Measurements from ENCODE around the gene SLC25A21.
"Not testable (repeated sequence)": the region's sequence is repeated elsewhere in the genome, so short reads cannot be mapped to it uniquely, and the experiment has no call there.

SLC25A21 gene

DNA sequence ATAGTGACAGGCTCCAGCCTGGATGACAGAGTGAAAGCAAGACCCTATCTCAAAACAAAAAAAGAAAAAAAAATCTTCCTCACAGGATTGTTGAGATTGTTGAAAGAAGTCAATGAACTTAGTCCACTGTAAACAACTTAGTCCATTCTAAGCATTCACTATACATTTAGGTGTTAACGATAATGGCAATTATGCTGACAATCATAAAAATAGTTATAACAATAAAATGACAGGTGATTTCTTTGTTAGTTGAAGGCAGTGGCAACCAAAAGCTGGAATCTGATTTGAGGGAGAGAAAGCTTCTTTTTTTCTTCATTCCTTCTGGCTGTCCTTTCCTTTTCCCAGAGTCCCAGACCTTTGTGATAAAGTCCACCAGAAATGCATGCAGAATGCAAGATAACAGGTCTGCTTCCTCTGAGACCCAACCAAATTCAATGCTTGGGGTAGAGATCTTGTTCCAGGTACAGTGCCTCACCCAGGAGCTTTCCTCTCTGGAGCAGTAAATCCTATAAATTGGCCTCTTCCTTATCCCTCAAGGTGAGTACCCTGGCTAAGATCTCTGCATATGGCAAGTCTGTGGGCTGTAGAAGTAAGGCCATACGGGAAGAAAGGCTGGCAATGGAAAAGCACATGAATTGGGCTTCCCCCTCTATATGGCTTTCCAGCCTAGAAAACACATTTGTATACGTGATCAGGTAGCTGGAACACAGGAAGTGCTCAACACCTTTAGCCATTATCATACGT, 458.3 kb downstream of the SLC25A21 start:
- no peak for DNase-seq (ENCODE audit: low read depth in 2 of 2)

DNA sequence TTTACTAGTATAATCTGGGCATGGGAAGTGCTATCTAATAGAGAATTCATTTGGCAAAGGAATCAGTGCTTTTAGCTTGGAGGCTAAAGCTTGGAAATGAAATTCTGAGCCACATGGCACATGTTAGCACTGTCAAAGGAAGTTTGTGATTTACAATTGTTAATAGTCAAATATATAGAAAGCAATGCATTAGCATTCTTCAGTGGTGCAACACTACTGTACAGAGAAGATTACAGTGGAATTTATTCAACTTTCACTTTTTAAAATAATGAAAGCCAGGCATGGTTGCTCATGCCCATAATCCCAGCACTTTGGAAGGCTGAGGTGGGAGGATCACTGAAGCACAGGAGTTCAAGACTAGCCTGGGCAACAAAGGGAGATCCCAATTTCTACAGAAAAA, 464.8 kb downstream of the SLC25A21 start:
- DNase-seq (ENCODE audit: low read depth in 2 of 2), result no peak

DNA sequence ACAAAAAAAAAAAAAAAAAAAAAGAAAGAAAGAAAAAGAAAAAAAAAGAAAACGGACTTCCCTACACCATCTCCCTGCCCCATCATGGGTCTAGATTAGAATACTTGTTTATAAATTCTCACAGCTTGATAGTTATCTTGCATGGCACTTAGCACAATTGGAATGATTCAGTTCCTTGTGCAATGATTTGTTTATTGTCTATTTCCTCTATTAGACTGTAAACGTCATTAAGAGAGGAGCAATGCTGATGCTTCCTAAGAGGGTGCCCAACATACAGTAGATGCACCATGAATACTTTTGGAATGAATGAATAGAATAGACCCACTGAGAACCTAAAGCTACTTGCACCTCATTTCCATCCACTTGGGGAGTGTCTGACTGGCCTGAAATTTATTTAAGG, 469.9 kb downstream of the SLC25A21 start:
- DNase-seq (ENCODE audit: low read depth in 2 of 2), result no peak

DNA sequence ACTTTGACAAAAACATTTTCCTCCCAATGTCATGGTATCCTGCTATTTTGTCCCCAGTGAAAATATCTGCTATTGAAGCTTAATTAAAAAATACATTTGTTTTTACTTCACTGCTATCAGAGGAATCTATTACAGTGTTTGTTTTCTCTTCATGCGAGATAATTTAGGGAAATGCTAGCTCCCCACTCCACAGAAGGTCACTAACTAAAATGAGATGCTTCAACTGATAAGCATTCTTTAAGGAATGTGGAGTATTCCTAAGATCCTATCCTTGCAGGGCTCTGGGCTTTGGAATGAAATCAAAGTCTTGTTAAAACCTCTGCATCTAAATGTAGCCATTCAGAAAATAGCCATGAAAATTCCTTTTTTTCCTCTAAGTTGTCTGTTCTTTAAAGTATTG, 471.3 kb downstream of the SLC25A21 start:
- DNase-seq (ENCODE audit: low read depth in 2 of 2), result no peak

DNA sequence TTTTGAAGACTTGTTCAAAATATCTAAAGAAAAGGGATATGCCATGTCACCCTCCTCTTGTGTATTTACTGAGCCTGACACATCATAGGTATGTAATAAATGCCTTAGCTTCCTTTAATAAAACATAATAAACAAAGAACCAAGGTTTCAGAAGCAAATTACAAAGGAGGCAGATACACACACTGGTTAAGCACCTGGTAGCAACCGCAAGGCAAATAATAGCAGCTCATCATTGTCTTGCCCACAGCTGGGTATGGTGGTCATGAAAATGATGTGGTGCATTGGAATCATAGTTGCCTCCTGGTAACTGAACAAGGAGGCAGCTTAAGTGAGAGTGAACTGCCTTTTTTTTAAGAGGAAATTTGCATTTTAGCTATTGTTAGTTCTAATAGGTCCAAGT, 471.8 kb downstream of the SLC25A21 start:
- no peak for DNase-seq (ENCODE audit: low read depth in 2 of 2)

DNA sequence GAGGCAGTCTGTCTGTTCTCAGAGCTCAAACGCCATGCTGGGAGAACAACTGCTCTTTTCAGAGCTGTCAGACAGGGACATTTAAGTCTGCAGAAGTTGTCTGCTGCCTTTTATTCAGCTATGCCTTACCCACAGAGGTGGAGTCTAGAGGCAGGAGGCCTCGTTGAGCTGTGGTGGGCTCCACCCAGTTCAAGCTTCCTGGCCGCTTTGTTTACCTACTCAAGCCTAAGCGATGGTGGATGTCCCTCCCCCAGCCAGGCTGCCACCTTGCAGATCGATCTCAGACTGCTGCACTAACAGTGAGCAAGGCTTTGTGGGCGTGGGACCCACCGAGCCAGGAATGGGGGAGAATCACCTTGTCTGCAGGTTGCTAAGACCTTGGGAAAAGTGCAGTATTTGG, 473.0 kb downstream of the SLC25A21 start:
- DNase-seq (ENCODE audit: low read depth in 2 of 2), result not testable (repeated sequence)

DNA sequence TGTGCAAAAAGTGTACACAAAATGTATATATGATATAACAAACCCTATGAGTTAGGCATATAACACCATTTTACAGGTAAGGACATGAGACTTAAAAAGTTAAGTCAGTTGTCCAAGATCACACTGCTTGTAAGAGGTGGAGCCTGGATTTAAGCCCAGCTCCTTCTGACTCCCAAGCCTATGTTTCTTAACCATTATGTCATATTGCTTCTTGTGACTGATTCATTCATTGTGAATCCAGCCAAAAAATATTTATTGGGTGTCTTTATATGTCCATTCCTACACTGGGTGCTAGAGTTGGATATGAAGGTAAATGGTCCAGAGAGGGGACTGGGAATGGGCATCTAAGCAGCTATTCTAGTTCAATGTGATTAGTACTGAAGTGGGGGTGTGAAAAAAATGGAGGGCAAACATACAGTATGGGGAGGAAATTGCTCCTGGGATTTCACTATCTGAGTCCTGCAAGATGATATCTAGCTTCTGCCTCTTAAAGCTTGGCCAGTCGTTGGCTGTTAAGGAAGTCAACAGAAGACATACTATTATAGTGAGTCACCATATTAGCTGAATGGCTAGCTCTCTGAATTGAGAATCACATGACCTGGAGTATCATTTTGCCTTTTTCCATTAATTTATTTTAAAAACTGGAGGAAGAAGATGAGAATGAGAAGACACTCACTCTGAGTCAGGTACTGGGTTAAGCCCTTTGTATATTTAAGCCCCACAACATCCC, 481.9 kb downstream of the SLC25A21 start:
- DNase-seq (ENCODE audit: low read depth in 2 of 2), result no peak

DNA sequence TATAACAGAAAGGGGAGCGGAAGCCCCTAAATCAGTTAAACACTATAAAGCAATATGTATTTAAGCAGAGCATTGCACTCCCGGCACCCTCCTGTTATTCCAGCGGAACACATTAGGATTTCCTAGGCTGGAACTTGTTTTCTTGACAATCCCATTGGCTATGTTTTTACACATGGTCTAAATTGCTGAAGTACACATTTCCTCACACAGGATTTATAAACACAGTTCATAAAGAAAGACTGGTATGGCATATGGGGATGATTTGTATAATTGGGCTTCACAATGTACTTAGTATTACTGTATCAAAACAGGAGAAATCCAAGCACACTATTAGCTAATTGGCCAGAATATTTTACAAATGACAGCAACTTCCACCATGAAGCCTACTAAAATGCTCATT, 487.5 kb downstream of the SLC25A21 start:
- no peak for DNase-seq (ENCODE audit: low read depth in 2 of 2)

DNA sequence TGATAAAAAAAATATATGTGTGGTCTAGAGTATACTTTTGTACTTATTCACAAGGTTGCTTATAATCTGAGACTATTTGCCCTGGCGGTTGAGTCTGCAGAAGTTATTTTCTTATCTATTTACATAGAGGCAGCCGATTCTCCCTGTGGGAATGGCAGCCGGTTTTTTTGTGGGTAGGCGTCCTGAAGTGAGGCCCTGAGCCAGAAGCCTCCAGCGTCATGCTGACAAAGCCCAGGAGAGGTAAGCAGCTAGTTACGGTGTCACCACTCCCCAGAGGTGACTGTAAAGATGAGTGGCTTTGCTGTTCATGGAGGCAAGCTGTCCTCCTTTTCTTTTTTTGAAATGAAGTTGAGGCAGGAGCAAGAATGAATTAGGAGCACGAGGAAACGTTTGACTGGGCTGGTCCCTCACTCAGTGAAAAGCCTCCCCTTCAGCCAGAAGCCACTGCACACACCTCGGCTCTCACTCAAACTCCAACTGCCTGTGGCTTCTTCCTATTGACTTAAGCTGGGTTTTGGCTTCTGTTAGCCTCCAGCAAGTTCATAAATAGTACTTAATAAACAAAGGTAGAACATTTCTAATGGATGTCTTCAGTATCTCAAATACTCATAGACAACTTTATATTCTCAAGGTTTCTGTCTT, 489.2 kb downstream of the SLC25A21 start:
- no peak for DNase-seq (ENCODE audit: low read depth in 2 of 2)

DNA sequence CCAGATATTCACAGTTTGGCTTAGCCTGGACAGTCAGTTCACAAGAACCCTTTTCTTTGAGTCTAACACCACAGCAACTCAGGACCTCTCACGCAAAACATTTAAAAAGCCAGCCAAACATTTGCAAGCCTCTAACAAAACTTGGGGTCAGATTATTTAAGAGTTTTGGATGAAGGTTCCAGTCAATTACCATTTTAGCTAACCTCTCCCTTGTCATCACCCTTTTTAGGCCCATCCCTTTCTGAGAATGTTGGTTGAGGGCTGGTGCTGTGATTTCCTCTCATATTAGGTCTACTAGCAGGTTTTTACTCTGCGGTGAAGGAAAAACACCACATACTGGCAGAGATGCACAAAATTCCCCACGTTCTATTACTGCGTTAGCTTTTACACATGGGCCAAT, 490.1 kb downstream of the SLC25A21 start:
- no peak for DNase-seq (ENCODE audit: low read depth in 2 of 2)

DNA sequence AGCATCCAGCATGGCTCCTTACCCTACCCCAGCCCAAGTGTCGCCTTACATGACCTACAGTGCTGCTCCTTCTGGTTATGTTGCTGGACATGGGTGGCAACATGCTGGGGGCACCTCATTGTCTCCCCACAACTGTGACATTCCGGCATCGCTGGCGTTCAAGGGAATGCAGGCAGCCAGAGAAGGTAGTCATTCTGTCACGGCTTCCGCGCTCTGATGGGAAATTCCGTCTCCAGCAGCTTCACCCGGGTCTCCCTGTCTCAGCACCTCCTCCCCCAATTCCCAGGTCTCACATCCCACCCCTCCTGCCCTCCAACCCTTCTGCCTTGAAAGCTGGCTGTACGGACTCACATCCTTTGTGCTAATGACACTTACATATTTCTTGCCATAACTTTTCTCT, 496.2 kb downstream of the SLC25A21 start:
- DNase-seq (ENCODE audit: low read depth in 2 of 2), result no peak

DNA sequence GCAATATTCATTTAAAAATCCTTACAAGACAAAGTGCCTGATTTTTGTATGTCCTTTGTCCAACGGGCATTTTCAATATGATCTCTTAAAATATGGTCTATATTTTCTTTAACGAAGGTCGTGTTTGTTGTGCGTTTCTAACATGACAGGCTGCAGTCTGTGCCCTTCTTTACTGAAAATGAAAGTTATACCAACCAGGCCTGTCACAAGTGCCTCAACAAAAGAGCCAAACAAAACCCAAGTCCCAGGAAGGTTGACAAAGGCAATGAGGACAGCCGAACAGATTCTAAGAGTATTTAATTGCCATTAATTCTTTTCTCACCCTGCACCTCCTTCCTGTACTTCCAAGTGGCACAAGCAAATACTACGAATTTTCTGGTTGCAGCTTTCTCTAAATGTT, 496.8 kb downstream of the SLC25A21 start:
- DNase-seq (ENCODE audit: low read depth in 2 of 2), result no peak

DNA sequence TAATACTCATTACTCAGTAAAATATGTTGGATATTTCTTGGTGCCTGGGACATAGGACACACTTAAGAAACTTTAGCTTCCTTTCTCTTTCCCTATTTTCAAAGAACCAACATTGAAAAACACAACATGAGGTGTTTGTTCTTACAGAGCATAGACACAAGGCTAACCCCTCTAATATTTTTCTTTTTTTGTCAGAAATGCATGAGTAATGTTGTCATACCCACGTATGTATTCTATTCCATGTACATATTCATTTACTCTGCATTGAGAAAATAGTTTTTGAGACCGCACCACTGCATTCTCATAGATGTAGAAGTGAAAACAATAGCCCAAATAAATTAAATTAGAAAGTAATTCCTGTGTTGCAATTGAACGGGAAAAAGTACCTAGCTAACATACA, 497.7 kb downstream of the SLC25A21 start:
- no peak for DNase-seq (ENCODE audit: low read depth in 2 of 2)

DNA sequence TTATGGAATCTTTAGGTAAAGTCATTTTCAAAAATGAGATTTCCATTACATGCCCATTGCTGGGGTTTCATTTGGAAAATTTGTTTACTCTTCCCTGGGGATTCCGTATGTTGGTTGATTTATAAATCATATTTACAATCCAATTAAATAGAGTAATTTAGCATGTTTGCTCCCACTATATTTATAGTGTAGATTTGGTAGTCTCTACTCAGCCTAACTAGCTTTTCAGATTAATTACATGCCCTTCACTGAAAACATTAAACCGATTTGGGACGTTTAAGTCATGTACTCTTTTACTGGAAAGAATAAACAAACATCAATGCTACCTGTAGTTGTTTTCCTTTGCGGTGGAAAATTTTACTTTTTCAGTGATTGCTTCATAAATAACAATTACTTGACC, 500.3 kb downstream of the SLC25A21 start:
- no peak for DNase-seq (ENCODE audit: low read depth in 2 of 2)

DNA sequence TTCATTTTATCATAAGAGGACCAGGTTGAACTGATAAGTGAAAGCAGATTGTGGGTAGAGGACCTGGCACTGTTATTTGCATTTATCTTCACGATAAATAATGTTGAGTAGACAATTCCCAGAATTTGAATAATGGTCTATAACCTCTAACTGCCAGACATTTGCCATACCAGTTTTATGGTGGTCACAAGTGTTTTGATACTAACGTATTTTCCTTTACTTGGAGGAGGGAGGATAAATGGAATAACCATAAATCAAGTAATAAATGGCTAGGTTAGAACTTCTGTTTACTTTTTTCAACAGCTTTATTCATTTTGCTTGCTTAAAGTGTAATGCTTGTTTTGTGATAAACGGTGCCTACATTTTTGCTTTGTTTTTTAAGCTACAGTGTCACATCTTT, 501.3 kb downstream of the SLC25A21 start:
- no peak for DNase-seq (ENCODE audit: low read depth in 2 of 2)

DNA sequence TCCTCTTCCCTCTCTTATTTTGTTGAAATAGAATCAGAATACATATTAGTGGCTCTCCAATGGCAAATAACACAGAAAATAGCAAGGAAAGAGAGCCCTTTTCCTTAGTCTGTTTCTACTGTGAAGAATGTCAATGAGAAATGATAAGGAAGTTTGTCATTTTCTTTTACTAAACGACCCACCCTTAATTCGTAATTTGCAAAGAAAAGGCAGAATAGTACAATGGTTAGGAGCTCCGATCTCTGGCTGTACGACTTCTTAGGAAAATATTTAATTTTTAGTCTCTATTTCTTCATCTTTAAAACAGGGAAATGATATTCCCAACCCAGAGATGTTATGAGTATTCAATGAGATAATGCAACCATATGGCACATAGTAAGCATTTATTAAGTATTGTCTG, 504.7 kb downstream of the SLC25A21 start:
- no peak for DNase-seq (ENCODE audit: low read depth in 2 of 2)

DNA sequence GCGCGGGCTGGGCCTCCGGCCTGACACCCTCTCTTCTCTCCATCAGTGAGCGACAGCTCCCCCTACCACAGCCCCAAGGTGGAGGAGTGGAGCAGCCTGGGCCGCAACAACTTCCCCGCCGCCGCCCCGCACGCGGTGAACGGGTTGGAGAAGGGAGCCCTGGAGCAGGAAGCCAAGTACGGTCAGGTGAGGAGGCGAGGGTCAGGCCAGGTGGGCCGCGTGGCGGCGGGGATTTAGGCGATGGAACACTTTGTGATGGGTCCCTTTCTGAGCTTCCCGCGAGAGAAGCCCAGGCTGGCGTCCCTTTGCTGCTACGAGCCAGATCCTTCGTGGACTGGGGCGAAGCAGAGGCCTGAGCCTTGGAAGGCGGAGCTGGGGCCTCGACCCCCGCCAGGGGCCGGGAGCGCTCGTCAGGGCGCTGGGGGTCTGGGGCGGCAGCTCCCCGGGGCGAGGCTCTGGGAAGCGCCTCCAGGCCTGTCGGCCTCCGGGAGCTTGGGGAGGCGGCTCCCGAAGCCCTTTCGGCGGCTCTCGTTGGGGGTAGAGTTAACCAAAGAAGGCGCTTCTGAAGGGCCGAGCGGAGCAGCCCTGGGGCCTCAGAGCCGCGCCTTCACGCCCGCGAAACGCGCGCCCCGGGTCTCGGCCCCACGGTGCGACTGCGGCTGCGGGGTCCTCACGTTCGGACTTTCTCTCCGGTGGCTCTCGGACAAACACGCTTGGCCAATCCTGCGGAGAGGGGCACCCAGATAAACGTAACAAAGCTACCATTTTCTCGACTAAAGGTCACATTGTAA, 505.8 kb downstream of the SLC25A21 start:
- DNase-seq (ENCODE audit: low read depth in 2 of 2), result no peak

DNA sequence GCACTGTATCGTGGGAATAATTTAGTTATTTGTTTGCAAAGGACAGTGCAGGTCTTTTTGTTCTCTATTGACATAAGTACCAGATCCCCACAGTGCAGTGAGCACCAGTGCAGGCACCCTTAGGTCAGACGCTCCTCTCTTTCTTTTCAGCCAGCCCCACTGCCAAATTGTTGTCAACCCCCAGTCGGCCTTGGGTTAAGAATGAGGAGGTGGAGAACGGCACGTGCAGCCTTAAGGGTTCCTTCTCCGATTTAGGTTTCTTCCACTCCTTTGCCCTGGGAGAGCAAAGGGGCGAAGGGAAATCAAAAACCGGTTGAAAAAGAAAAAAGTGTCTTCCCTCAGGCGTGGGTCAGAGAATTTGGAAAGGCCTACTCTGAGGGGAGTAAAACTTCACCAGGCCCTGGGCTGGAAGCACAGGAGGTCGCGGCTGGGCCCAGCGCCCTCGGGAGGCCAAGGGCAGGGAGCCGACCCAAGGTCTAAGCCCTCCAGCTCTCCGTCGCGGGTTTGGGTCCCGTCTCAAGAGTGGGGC, 506.5 kb downstream of the SLC25A21 start:
- DNase-seq (ENCODE audit: low read depth in 2 of 2), result no peak

DNA sequence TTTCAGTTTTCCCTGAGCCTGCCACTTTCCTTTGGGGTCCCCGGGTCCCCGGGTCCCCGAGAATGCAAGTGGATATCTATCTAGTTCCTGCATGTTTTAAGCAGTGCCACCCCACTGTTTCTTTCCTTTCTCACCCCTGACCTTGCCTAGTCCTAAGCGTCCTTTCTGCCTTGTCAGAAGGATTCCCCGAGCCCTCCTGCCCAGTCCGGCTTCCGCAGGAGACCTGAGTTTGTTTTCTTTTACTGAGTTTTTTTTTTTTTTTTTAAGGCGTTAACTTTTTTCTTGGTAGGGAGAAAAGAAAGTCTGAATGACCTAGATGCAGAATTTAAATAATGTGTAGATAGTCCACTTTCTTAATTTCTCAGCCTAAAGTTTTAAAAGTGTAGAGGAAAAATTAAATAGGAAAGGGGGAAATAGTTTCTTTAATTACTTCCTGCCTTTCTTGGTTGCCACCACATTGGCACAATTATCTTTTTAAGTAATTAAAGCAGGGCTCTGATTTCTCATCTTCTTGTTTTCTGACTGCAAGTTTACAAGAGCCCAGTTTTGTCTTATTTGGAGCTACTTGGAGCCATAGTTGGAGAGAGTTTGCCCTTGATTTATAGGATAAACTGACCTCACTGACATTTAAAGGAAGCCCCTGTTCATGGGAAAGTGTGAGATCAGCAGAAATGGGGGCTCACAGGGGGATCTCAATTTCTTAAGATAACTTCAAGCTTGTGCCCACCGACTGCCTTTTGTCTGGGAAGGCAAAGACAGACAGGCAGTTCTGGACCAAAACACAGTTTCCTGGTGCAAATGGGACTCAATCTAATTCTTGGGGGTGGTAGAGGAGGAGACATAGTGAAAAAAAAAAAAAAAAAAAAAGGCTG, 507.8 kb downstream of the SLC25A21 start:
- DNase-seq (ENCODE audit: low read depth in 2 of 2), result no peak

DNA sequence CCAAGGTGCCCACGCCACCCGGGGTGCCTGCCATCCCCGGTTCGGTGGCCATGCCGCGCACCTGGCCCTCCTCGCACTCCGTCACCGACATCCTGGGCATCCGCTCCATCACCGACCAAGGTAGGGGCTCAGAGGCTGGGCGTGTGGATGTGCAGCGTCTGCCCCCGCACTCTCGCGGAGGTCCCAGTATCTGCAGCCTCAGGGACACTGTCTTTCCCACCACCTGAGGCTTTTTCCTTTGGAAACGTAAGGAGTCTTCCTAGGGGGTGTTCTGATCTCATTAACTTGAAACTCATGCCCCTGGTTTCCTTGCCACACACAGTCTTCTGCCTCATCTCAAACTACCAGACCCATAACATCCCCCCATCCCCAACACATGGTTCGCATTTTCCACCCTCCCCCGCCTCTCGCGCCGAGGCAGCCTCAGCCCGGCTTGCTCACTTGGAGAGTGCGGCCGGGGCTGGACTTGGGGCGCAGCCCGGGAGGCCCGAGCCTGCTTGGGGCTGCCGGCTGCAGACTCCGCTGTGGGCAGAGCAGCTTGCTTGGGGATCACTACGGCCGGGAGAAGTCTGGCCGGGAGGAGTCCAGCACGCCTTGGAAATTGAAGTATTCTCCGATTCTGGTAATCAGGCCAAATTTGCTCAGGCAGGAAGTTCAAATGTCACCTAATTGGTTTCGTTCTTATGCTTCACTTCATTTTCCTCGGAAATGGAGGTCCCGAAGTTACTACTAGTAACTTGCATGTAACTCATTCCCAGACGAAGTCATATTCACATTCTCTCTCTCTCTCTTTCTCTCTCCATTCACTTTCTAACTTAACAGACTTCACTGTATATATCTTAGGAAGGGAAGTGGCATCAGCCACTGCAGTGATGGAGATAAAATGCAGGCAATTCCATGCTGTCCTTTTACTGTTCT, 508.7 kb downstream of the SLC25A21 start:
- no peak for DNase-seq (ENCODE audit: low read depth in 2 of 2)
